Trophoblast cell (in vitro differentiated cells and primary cell): ENCODE results near the gene GRK4.

Experiments used
- DNase-seq, 2 donors: peaks; one replicate each; pipeline ENCODE4 v3.0.0-alpha.2; 2016
- H2AFZ ChIP-seq: 2 replicates; pipeline ENCODE4 v1.6.1; 2013; ENCODE audit warnings: low read length, moderate library complexity, mild to moderate bottlenecking; ENCODE audit not compliant: insufficient read depth, poor library complexity
- H2AK5ac ChIP-seq: 2 replicates; pipeline ENCODE4 v1.6.1; 2013; ENCODE audit warnings: mild to moderate bottlenecking, low read length
- H2BK120ac ChIP-seq: 2 replicates; pipeline ENCODE4 v1.6.1; 2013; ENCODE audit warnings: low read length, mild to moderate bottlenecking, moderate library complexity; ENCODE audit not compliant: insufficient read depth, poor library complexity
- H2BK12ac ChIP-seq: 2 replicates; pipeline ENCODE4 v1.6.1; 2013; ENCODE audit warnings: mild to moderate bottlenecking, low read length, moderate library complexity
- H2BK5ac ChIP-seq: 2 replicates; pipeline ENCODE4 v1.6.1; 2013; ENCODE audit warnings: low read length, low read depth, moderate library complexity, mild to moderate bottlenecking; ENCODE audit not compliant: poor library complexity
- H3K14ac ChIP-seq: 2 replicates; pipeline ENCODE4 v1.6.1; 2013; ENCODE audit warnings: mild to moderate bottlenecking, low read length
- H3K18ac ChIP-seq: 2 replicates; pipeline ENCODE4 v1.6.1; 2013; ENCODE audit warnings: mild to moderate bottlenecking, low read length
- H3K23ac ChIP-seq: 2 replicates; pipeline ENCODE4 v1.6.1; 2013; ENCODE audit warnings: low read length
- H3K27ac ChIP-seq: 2 replicates; pipeline ENCODE4 v1.5.1; 2013; ENCODE audit warnings: low read depth, mild to moderate bottlenecking, inconsistent platforms, low read length, moderate library complexity
- H3K27me3 ChIP-seq: 2 replicates; pipeline ENCODE4 v1.6.1; 2013; ENCODE audit warnings: inconsistent platforms, mild to moderate bottlenecking, low read length, moderate library complexity; ENCODE audit not compliant: insufficient read depth
- H3K36me3 ChIP-seq, 2 experiments: 1 replicate in 1 of 2; 2 replicates in 1 of 2; pipeline ENCODE4 v1.6.1; 2013; ENCODE audit warnings: low read length in 2 of 2, mild to moderate bottlenecking in 2 of 2, moderate library complexity in 1 of 2; ENCODE audit not compliant: insufficient read depth in 2 of 2, control insufficient read depth in 1 of 2
- H3K4ac ChIP-seq: 2 replicates; pipeline ENCODE4 v1.6.1; 2013; ENCODE audit warnings: low read depth, mild to moderate bottlenecking, low read length, moderate library complexity
- H3K4me1 ChIP-seq, 2 experiments: 1 replicate in 1 of 2; 2 replicates in 1 of 2; pipeline ENCODE4 v1.6.1; 2013; ENCODE audit warnings: low read length in 2 of 2, mild to moderate bottlenecking in 2 of 2, moderate library complexity in 1 of 2; ENCODE audit not compliant: insufficient read depth in 2 of 2, control insufficient read depth in 1 of 2
- H3K4me2 ChIP-seq: 2 replicates; pipeline ENCODE4 v1.6.1; 2013; ENCODE audit warnings: inconsistent platforms, mild to moderate bottlenecking, low read length, moderate library complexity
- H3K4me3 ChIP-seq: 2 replicates; pipeline ENCODE4 v1.5.1; 2013; ENCODE audit warnings: mild to moderate bottlenecking, low read depth, low read length, inconsistent platforms
- H3K79me1 ChIP-seq: one replicate; pipeline ENCODE4 v1.6.1; 2013; ENCODE audit warnings: low read length
- H3K79me2 ChIP-seq: 2 replicates; pipeline ENCODE4 v1.6.1; 2013; ENCODE audit warnings: low read length, mild to moderate bottlenecking; ENCODE audit not compliant: control insufficient read depth, insufficient read depth, poor library complexity
- H3K9ac ChIP-seq: 2 replicates; pipeline ENCODE4 v1.6.1; 2013; ENCODE audit warnings: mild to moderate bottlenecking, low read length
- H3K9me3 ChIP-seq: 2 replicates; pipeline ENCODE4 v1.6.1; 2013; ENCODE audit warnings: low read depth, mild to moderate bottlenecking, control low read depth, inconsistent platforms, low read length; ENCODE audit not compliant: insufficient read depth
- H4K12ac ChIP-seq: 2 replicates; pipeline ENCODE4 v1.6.1; 2013; ENCODE audit warnings: low read depth, mild to moderate bottlenecking, low read length, moderate library complexity
- H4K8ac ChIP-seq: 2 replicates; pipeline ENCODE4 v1.6.1; 2013; ENCODE audit warnings: low read depth, mild to moderate bottlenecking, low read length, moderate library complexity
- H4K91ac ChIP-seq: one replicate; pipeline ENCODE4 v1.6.1; 2013; ENCODE audit warnings: low read depth, mild to moderate bottlenecking, low read length, moderate library complexity
- WGBS: extraction: QIAGEN DNeasy Blood & Tissue Kit; methylation state at CpG from one replicate; pipeline ENCODE4 v1.1.7; 2013; ENCODE audit warnings: missing lambda C conversion rate; ENCODE audit not compliant: insufficient read length, insufficient coverage; ENCODE audit errors: extremely low coverage; 5-methylcytosine and 5-hydroxymethylcytosine counted together

GRK4 gene

DNA sequence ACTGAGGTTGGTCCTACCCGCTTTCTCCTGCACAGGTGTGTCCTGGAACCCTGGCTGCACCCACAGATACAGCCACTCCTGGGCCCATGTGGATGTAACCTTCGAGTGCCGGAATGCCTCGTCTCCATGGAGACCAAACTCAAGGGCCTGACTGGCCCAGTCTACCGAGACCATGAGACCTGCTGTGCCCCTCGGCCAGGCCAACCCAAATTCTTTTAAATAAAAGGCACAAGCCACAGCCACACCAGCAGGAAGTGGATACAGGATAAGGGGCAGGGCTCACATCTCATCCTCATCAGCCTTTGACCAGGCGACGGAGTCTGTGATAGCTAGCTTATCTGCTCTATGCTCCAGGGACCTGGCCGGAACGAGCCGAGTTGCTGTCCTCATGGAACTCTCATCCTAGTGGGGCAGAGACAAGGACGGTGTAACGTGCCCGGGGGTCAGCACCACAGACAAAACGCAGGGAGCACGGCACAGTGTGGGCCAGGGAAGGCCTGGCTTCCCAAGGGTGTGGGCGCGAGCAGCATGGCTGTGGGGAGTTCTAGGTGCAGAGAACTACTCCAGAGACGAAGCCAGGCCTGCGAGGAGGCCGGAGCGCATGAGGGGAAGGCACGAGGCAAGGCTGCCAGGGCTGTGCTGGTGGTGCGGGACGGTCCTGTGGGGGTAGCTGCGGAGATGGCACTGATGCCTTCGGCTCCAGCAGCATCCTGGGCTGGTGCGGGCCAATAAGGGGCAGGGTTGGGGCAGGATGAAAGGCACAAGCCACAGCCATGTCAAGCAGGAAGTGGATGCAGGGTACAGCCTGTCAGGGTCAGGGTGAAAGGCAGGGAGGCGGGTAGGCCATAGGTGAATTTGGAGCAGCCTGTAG lies 22.9 kb upstream of the GRK4 start:
- no peak for DNase-seq
- Histone ChIP-seq H2BK120ac (no peak overlapping the region), H3K4me1 (peaks cover 2 to 4% of the 10 kb centered on the region in 2 experiments), H3K9me3 (peaks cover 2% of the 10 kb centered on the region), H3K36me3 (peaks cover 70 to 73% of the 10 kb centered on the region in 2 experiments), H4K12ac (no peak overlapping the region), H2AK5ac (no peak overlapping the region), H4K91ac (no peak overlapping the region), H3K4ac (no peak overlapping the region), H3K79me1 (no peaks in the 10 kb centered on the region), H3K23ac (no peak overlapping the region), H3K4me3 (no peak overlapping the region), H4K8ac (no peak overlapping the region), H2AFZ (no peak overlapping the region), H2BK5ac (no peak overlapping the region), H3K4me2 (no peak overlapping the region), H2BK12ac (no peak overlapping the region), H3K9ac (no peak overlapping the region), H3K18ac (no peak overlapping the region), H3K27me3 (no peaks in the 10 kb centered on the region), H3K79me2 (no peaks in the 10 kb centered on the region), H3K27ac (no peak overlapping the region), H3K14ac (no peak overlapping the region)
- no CpG with 5 or more reads among the region's 29 CpGs for WGBS

DNA sequence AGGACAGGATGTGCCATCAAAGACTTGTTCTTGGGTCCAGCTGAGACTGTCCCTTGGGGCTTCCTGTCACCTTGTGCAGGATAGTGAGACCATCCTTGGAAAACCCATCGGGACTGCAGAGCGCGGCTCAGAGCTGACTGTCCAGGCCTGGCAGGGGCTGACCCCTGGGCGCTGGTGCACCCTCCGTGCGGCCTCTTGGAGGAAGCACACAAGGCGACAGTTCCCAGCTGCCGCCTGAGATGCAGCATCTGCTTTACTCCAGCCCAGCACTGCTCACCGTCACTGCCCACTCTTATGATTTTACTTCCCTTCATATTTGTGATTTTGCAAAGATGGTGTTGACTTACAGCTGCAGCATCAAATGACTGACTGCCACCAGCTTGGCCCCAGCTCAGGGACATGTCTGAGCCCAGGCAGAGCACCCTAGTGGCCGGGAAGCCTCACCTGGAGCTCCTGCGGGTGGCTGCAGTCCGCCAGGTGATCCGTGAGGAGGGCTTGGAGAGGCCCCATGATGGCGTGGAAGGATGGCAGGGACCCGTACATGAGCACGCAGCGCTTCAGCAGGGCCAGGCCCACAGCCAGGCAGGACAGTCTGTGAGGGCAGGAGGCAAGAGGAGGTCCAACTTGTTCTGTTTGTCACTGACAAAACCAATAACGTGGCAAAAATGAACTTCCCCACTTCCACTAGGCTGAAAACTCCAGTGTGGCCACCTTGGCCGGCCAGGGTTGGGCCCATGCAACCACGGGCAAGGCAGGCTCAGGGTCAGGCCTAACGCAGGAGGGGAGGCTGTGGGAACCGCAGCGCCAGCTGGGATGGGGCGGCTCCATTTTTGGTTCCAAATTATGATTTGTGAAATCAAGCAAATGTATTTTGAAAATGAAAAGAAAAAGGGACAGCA lies 22.0 kb upstream of the GRK4 start:
- peaks cover 0 to 1% of the 10 kb centered on the region in 2 experiments for H3K4me1 ChIP-seq
- H3K9me3 ChIP-seq: peaks cover 2% of the 10 kb centered on the region
- no peak overlapping the region for H2BK120ac ChIP-seq
- H3K79me2 ChIP-seq: no peaks in the 10 kb centered on the region
- no peak overlapping the region for H3K18ac ChIP-seq
- no peak overlapping the region for H3K4me3 ChIP-seq
- no peak overlapping the region for H3K23ac ChIP-seq
- WGBS: no CpG with 5 or more reads among the region's 24 CpGs
- no peak overlapping the region for H3K4me2 ChIP-seq
- H4K8ac ChIP-seq: no peak overlapping the region
- no peak overlapping the region for H3K9ac ChIP-seq
- H2AK5ac ChIP-seq: no peak overlapping the region
- DNase-seq: no peak
- no peak overlapping the region for H2BK12ac ChIP-seq
- H3K27ac ChIP-seq: no peak overlapping the region
- H3K79me1 ChIP-seq: no peaks in the 10 kb centered on the region
- no peak overlapping the region for H2AFZ ChIP-seq
- peaks cover 76 to 81% of the 10 kb centered on the region in 2 experiments for H3K36me3 ChIP-seq
- H4K12ac ChIP-seq: peak overlapping the region; percentile 9
- H3K27me3 ChIP-seq: no peaks in the 10 kb centered on the region
- H4K91ac ChIP-seq: no peak overlapping the region
- H3K14ac ChIP-seq: no peak overlapping the region
- no peak overlapping the region for H3K4ac ChIP-seq
- H2BK5ac ChIP-seq: no peak overlapping the region

DNA sequence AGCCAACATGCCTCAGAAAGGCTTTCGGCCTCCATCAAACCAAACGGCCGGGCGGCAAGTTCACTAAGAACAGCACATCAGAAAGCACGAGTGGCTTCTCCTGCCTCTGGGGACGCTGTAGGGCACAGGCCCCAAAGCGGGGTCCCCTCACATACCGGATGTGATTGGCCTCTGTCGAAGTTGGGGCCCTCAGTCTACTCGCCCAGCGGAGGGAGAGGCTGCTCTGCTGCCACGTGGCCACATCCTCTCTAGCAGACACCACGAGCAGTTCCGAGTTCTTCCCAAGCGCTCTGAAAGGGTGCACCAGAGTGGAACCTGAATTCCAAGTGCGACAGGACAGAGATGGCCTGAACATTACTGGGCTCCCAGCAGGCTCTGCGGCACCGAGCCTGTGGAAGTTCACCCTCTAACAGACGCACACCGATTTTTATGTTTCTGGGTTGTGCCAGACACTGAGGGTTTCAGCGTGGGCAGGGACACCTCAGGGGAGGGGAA lies 21.3 kb upstream of the GRK4 start:
- no CpG with 5 or more reads among the region's 21 CpGs for WGBS

DNA sequence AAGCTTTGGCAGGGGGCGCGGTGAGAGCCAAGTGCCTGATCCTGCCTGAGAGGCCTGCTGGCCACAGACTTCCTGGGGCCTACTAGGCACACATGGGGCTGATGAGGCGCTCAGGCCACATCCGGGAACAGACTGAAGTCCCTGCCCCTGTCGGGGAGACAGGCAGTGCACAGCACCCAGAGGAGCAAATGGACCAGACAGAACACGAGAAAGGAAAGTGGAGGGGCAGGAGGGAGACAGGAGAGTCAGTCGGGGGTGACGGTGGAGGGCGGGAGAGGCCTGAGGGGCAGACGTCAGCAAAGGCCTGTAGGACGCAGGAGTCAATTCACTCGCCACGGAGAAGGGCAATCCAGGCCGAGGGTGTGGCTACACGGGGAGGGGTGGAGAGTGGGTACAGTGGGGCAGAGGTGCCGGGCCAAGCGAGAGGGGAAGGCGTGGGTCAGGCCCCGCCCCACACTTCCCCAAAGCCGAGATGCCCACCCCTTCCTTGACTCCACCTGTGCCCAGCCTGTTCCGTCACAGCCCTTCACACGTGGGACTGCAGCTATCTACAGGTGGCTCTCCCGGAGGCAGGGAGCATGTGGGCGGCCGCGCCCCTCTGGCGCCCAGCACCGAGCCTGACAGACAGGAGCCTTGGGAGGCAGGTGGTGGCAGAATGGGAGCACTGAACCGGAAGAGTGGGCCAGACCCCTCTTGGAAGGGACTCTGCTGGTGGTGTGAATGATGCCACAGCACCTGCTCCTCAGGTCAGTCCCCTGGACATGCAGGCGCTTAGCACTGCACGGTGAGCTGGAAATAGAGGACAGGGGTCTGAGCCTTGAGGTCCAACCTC lies 20.6 kb upstream of the GRK4 start:
- no CpG with 5 or more reads among the region's 31 CpGs for WGBS

More for the DNA sequence above, 21.3 kb upstream of the GRK4 start:
- H3K9me3 ChIP-seq: peaks cover 2% of the 10 kb centered on the region
- H3K4me1 ChIP-seq: no peaks in the 10 kb centered on the region
- H3K14ac ChIP-seq: no peak overlapping the region
- no peak overlapping the region for H4K8ac ChIP-seq
- no peak overlapping the region for H2AFZ ChIP-seq
- H3K4me3 ChIP-seq: no peak overlapping the region
- H3K27ac ChIP-seq: no peak overlapping the region
- no peak overlapping the region for H4K91ac ChIP-seq
- H3K79me1 ChIP-seq: no peaks in the 10 kb centered on the region
- DNase-seq: no peak
- H3K23ac ChIP-seq: no peak overlapping the region
- H2BK120ac ChIP-seq: no peak overlapping the region
- no peaks in the 10 kb centered on the region for H3K27me3 ChIP-seq
- no peak overlapping the region for H2BK5ac ChIP-seq
- H2BK12ac ChIP-seq: no peak overlapping the region
- H3K79me2 ChIP-seq: no peaks in the 10 kb centered on the region
- no peak overlapping the region for H3K4me2 ChIP-seq
- H3K9ac ChIP-seq: no peak overlapping the region
- no peak overlapping the region for H3K4ac ChIP-seq
- no peak overlapping the region for H4K12ac ChIP-seq
- no peak overlapping the region for H2AK5ac ChIP-seq
- peaks cover 80 to 85% of the 10 kb centered on the region in 2 experiments for H3K36me3 ChIP-seq
- no peak overlapping the region for H3K18ac ChIP-seq

More for the DNA sequence above, 20.6 kb upstream of the GRK4 start:
- Histone ChIP-seq H3K4ac (no peak overlapping the region), H2BK12ac (no peak overlapping the region), H2BK120ac (no peak overlapping the region), H4K91ac (no peak overlapping the region), H2AK5ac (no peak overlapping the region), H3K9me3 (peaks cover 2% of the 10 kb centered on the region), H3K79me2 (no peaks in the 10 kb centered on the region), H3K9ac (no peak overlapping the region), H4K8ac (no peak overlapping the region), H3K23ac (no peak overlapping the region), H3K4me2 (no peak overlapping the region), H3K18ac (no peak overlapping the region), H3K4me1 (no peaks in the 10 kb centered on the region), H3K27ac (no peak overlapping the region), H3K27me3 (no peaks in the 10 kb centered on the region), H2AFZ (no peak overlapping the region), H3K4me3 (peak overlapping the region; percentile 21), H3K36me3 (peaks cover 81 to 88% of the 10 kb centered on the region in 2 experiments), H4K12ac (no peak overlapping the region), H2BK5ac (no peak overlapping the region), H3K14ac (no peak overlapping the region), H3K79me1 (no peaks in the 10 kb centered on the region)
- no peak for DNase-seq
